Subcutaneous adipose tissue (tissue), 4 donors: Measurements from ENCODE around the gene PLEKHG7. TPM values are rescaled to one million over a fixed set of nuclear protein-coding genes. Genes with fewer than 3 reads are reported as not detected.

Experiments
- CTCF ChIP-seq: fragments of 450-650 bp; IDR thresholded peaks from one replicate; pipeline ENCODE4 v1.5.1; 2016; ENCODE audit warnings: low read depth, mild to moderate bottlenecking, control low read depth, antibody characterized with exemption, moderate library complexity
- total RNA-seq, 4 donors: library from RNA; depleted of rRNA; stranded (reverse); fragments of >200 nt; gene quantifications; one replicate each; pipeline ENCODE4 v1.1.0, GENCODE V29; 2016

PLEKHG7 gene
- total RNA-seq, 4 donors from 2014 or later = not detected

GRCh38 chr12:92753976-92754885 is 51.4 kb downstream of the PLEKHG7 start:
- no peak for TF ChIP-seq CTCF

GRCh38 chr12:92756898-92757596 is 54.3 kb downstream of the PLEKHG7 start:
- no peak for TF ChIP-seq CTCF

- no peak for TF ChIP-seq CTCF
Observed at GRCh38 chr12:92757597-92758121, 54.9 kb downstream of the PLEKHG7 start.

- no peak for TF ChIP-seq CTCF
Observed at GRCh38 chr12:92759634-92760268, 57.0 kb downstream of the PLEKHG7 start.

- TF ChIP-seq CTCF = no peak
Observed at GRCh38 chr12:92762773-92763172, 60.0 kb downstream of the PLEKHG7 start.

- no peak for TF ChIP-seq CTCF
Observed at GRCh38 chr12:92764831-92765230, 62.0 kb downstream of the PLEKHG7 start.

- no peak for TF ChIP-seq CTCF
Observed at GRCh38 chr12:92765871-92766270, 63.1 kb downstream of the PLEKHG7 start.
